ENCODE measurements around the gene ROGDI.

- TF ChIP-seq POLR2A (IDR thresholded peaks at IDR 0.05; ENCODE audit: low read depth, low read length) (no peak), TAF1 (IDR thresholded peaks at IDR 0.05; ENCODE audit: borderline replicate concordance, low read depth, low read length) (no peak), POLR2AphosphoS5 (IDR thresholded peaks at IDR 0.05; ENCODE audit: low read depth, low read length) (no peak)
These were observed 1.1 kb downstream of the ROGDI start for GRCh38 chr16:4801051-4801961.
